ENCODE results near the gene NAT9. TPM values are rescaled to one million over a fixed set of nuclear protein-coding genes. Genes with fewer than 3 reads are reported as not detected.

Gene NAT9
- total and polyA plus RNA-seq, 5 donors from 2014 or later, result 16.2 to 35.4 (median 18.7) TPM

DNA sequence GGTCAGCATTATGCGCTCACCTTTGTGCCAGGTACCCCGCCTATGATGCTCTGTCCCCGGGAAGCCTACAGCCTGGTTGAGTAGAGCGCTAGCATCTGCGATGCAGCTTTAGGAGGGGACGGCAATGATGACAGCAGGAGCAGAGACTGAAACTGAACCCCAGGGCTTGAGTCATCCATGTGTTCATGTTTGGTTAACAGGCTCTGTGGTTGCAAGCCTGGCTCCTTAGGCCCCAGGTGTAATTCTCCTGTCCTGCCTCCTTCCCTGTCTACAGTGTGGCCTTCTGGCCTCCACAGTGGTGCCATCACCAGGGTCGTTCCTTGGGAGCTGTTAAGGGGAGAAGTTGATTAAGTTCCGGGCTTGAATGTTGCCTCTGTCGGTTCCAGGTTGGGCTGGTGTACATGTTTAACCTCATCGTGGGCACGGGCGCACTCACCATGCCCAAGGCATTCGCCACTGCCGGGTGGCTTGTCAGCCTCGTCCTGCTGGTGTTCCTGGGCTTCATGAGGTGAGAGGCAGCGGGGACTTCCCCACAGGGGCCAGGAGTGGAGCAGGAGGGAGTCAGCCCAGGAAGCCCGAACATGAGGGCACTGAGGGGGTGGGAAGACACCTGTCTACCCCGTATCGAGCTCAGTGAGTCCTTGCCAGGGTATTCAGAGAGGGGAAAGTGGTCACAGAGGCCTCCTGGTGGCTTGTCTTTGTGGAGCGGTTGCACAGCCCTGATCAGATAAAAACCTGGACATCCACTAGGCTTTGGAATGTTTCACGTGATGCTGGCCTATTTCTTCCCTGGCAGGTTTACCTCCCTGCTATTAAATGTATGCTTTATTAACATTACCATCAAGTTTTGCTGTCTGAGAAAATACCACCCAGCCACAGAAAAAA lies 9.2 kb upstream of the NAT9 start:
- DNase-seq, result no peak
- no peaks in the 10 kb centered on the region for H3K27me3 ChIP-seq (ENCODE audit: control insufficient read depth, insufficient read depth, low read length)
- H3K4me1 ChIP-seq (ENCODE audit: control insufficient read depth, insufficient read depth, low read length, poor library complexity, severe bottlenecking), result peaks cover 11% of the 10 kb centered on the region
- Mint-ChIP-seq H3K4me3 (peak overlapping the region in 1 of 4 donors; percentile 1), H3K27ac (peak overlapping the region in 2 of 3 donors; percentile 56 to 89), H3K9me3 (no peaks in the 10 kb centered on the region), H3K4me1 (peaks cover 8 to 58% (median 15%) of the 10 kb centered on the region in 4 donors), H3K27me3 (no peaks in the 10 kb centered on the region), H3K36me3 (peaks cover 14% of the 10 kb centered on the region)
- no peak for ATAC-seq (ENCODE audit: low read depth in 2 of 2)
- no peak overlapping the region for H3K4me3 ChIP-seq (ENCODE audit: low read depth, low read length)
- no peaks in the 10 kb centered on the region for H3K9me3 ChIP-seq (ENCODE audit: control insufficient read depth in 2 of 2, low read length in 2 of 2)
- H3K36me3 ChIP-seq (ENCODE audit: control insufficient read depth, insufficient read depth, low read length), result peaks cover 15% of the 10 kb centered on the region
- no peak overlapping the region for H3K27ac ChIP-seq (ENCODE audit: insufficient read depth, low read length, poor library complexity, severe bottlenecking)

GRCh38 chr17:74784125-74784810 lies 8.1 kb upstream of the NAT9 start:
- Mint-ChIP-seq H3K4me3 (peak overlapping the region in 2 of 4 donors; percentile 1 to 2), H3K4me1 (peaks cover 16 to 66% (median 23%) of the 10 kb centered on the region in 4 donors), H3K27me3 (no peaks in the 10 kb centered on the region), H3K36me3 (peaks cover 14% of the 10 kb centered on the region), H3K27ac (peak overlapping the region in 2 of 3 donors; percentile 87 to 89), H3K9me3 (no peaks in the 10 kb centered on the region)
- no peak for DNase-seq
- H3K4me1 ChIP-seq (ENCODE audit: control insufficient read depth, insufficient read depth, low read length, poor library complexity, severe bottlenecking), result peaks cover 17% of the 10 kb centered on the region
- H3K4me3 ChIP-seq (ENCODE audit: low read depth, low read length), result no peak overlapping the region
- H3K27me3 ChIP-seq (ENCODE audit: control insufficient read depth, insufficient read depth, low read length), result no peaks in the 10 kb centered on the region
- ATAC-seq (ENCODE audit: low read depth in 2 of 2), result no peak
- no peak overlapping the region for H3K27ac ChIP-seq (ENCODE audit: insufficient read depth, low read length, poor library complexity, severe bottlenecking)
- H3K9me3 ChIP-seq (ENCODE audit: control insufficient read depth in 2 of 2, low read length in 2 of 2), result no peaks in the 10 kb centered on the region
- peaks cover 15% of the 10 kb centered on the region for H3K36me3 ChIP-seq (ENCODE audit: control insufficient read depth, insufficient read depth, low read length)

DNA sequence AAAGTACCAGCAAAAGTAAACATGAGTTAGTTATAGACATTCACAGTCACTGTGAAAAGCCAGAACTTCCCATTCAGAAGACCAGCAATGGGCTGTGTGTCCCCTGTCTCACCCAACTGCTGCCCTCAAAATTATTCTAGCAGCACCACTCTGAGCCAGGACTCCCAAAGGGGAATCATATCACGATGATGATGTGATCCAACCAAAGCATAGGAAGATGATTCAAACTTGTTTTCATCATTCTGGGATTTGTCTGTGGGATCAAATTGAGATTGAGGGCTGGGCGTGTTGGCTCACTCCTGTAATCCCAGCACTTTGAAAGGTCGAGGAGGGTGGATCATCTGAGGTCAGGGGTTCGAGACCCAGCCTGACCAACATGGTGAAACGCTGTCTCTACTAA lies 6.4 kb upstream of the NAT9 start:
- DNase-seq (no peak), ATAC-seq (ENCODE audit: low read depth in 2 of 2) (no peak)
- H3K27ac ChIP-seq (ENCODE audit: insufficient read depth, low read length, poor library complexity, severe bottlenecking), result no peak overlapping the region
- H3K4me3 ChIP-seq (ENCODE audit: low read depth, low read length), result no peak overlapping the region
- Mint-ChIP-seq H3K27me3 (no peaks in the 10 kb centered on the region), H3K4me3 (peak overlapping the region in 1 of 4 donors; percentile 37), H3K36me3 (peaks cover 14% of the 10 kb centered on the region), H3K27ac (peak overlapping the region in 2 of 3 donors; percentile 52 to 55), H3K4me1 (peaks cover 21 to 74% (median 34%) of the 10 kb centered on the region in 4 donors), H3K9me3 (no peaks in the 10 kb centered on the region)
- peaks cover 10% of the 10 kb centered on the region for H3K36me3 ChIP-seq (ENCODE audit: control insufficient read depth, insufficient read depth, low read length)
- peaks cover 22% of the 10 kb centered on the region for H3K4me1 ChIP-seq (ENCODE audit: control insufficient read depth, insufficient read depth, low read length, poor library complexity, severe bottlenecking)
- H3K9me3 ChIP-seq (ENCODE audit: control insufficient read depth in 2 of 2, low read length in 2 of 2), result no peaks in the 10 kb centered on the region
- H3K27me3 ChIP-seq (ENCODE audit: control insufficient read depth, insufficient read depth, low read length), result no peaks in the 10 kb centered on the region

- no peaks in the 10 kb centered on the region for H3K9me3 ChIP-seq (ENCODE audit: control insufficient read depth in 2 of 2, low read length in 2 of 2)
- no peaks in the 10 kb centered on the region for H3K27me3 Mint-ChIP-seq
- H3K27me3 ChIP-seq (ENCODE audit: control insufficient read depth, insufficient read depth, low read length), result no peaks in the 10 kb centered on the region
- peak overlapping the region; percentile 64 for H3K27ac ChIP-seq (ENCODE audit: insufficient read depth, low read length, poor library complexity, severe bottlenecking)
- H3K27ac Mint-ChIP-seq, result peak overlapping the region; percentile 79 to 92 (median 91)
- peaks cover 36% of the 10 kb centered on the region for H3K4me1 ChIP-seq (ENCODE audit: control insufficient read depth, insufficient read depth, low read length, poor library complexity, severe bottlenecking)
- peaks cover 19% of the 10 kb centered on the region for H3K36me3 Mint-ChIP-seq
- peak overlapping the region; percentile 40 for H3K4me3 ChIP-seq (ENCODE audit: low read depth, low read length)
- H3K9me3 Mint-ChIP-seq, result peaks cover 0 to 1% (median 0%) of the 10 kb centered on the region in 7 donors
- ATAC-seq (ENCODE audit: low read depth in 2 of 2) (no peak), DNase-seq (peak in 2 of 3 donors; percentile 29 to 47)
- H3K4me1 Mint-ChIP-seq, result peaks cover 25 to 82% (median 45%) of the 10 kb centered on the region in 4 donors
- peak overlapping the region; percentile 73 to 95 (median 80) for H3K4me3 Mint-ChIP-seq
- peaks cover under 1% of the 10 kb centered on the region for H3K36me3 ChIP-seq (ENCODE audit: control insufficient read depth, insufficient read depth, low read length)
These were observed 4.5 kb upstream of the NAT9 start for GRCh38 chr17:74780443-74781238.

DNA sequence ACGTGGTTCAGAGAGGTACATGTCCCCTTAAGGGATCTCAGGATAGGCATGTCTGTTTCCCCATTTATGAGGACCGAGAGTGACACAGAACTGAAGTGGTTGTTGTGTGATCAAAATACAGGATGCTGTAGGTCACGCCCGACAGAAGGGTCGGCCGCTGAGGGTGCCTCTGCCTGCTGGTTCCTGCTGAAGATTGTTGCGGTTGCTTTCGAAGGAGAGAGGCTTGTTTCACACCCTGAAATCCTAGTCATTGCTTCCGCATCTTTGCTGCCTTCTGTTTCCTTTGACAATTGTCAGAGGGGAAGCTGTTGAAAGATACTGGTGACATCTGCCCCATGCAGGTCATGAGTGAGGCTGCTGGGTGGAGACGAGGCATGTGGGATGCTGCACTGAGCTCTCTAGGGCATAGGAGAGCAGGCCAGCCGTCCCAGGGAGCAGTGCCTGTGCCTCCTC lies 3.8 kb upstream of the NAT9 start:
- Mint-ChIP-seq H3K36me3 (peaks cover 19% of the 10 kb centered on the region), H3K4me1 (peaks cover 25 to 81% (median 47%) of the 10 kb centered on the region in 4 donors), H3K9me3 (peaks cover 0 to 2% (median 0%) of the 10 kb centered on the region in 7 donors), H3K27ac (peak overlapping the region; percentile 22 to 92 (median 91)), H3K4me3 (peak overlapping the region; percentile 73 to 95 (median 80)), H3K27me3 (no peaks in the 10 kb centered on the region)
- peak; percentile 62 to 63 for ATAC-seq (ENCODE audit: low read depth in 2 of 2)
- Histone ChIP-seq H3K27ac (ENCODE audit: insufficient read depth, low read length, poor library complexity, severe bottlenecking) (peak overlapping the region; percentile 64), H3K4me1 (ENCODE audit: control insufficient read depth, insufficient read depth, low read length, poor library complexity, severe bottlenecking) (peaks cover 43% of the 10 kb centered on the region), H3K4me3 (ENCODE audit: low read depth, low read length) (peak overlapping the region; percentile 40), H3K36me3 (ENCODE audit: control insufficient read depth, insufficient read depth, low read length) (no peaks in the 10 kb centered on the region), H3K9me3 (ENCODE audit: control insufficient read depth in 2 of 2, low read length in 2 of 2) (no peaks in the 10 kb centered on the region), H3K27me3 (ENCODE audit: control insufficient read depth, insufficient read depth, low read length) (no peaks in the 10 kb centered on the region)
- peak in 2 of 3 donors; percentile 67 to 92 for DNase-seq

- Mint-ChIP-seq H3K27me3 (no peaks in the 10 kb centered on the region), H3K27ac (peak overlapping the region; percentile 22 to 92 (median 91)), H3K4me3 (peak overlapping the region; percentile 73 to 95 (median 80)), H3K36me3 (peaks cover 19% of the 10 kb centered on the region), H3K4me1 (peaks cover 25 to 76% (median 47%) of the 10 kb centered on the region in 4 donors), H3K9me3 (peaks cover 0 to 2% (median 0%) of the 10 kb centered on the region in 7 donors)
- Histone ChIP-seq H3K4me3 (ENCODE audit: low read depth, low read length) (peak overlapping the region; percentile 40), H3K4me1 (ENCODE audit: control insufficient read depth, insufficient read depth, low read length, poor library complexity, severe bottlenecking) (peaks cover 43% of the 10 kb centered on the region), H3K27me3 (ENCODE audit: control insufficient read depth, insufficient read depth, low read length) (no peaks in the 10 kb centered on the region), H3K9me3 (ENCODE audit: control insufficient read depth in 2 of 2, low read length in 2 of 2) (no peaks in the 10 kb centered on the region), H3K27ac (ENCODE audit: insufficient read depth, low read length, poor library complexity, severe bottlenecking) (peak overlapping the region; percentile 64), H3K36me3 (ENCODE audit: control insufficient read depth, insufficient read depth, low read length) (no peaks in the 10 kb centered on the region)
- ATAC-seq (ENCODE audit: low read depth in 2 of 2) (no peak), DNase-seq (no peak)
These were observed 3.4 kb upstream of the NAT9 start for GRCh38 chr17:74779501-74779900.

GRCh38 chr17:74778960-74779359 lies 2.8 kb upstream of the NAT9 start:
- H3K27ac ChIP-seq (ENCODE audit: insufficient read depth, low read length, poor library complexity, severe bottlenecking), result peak overlapping the region; percentile 64

More at GRCh38 chr17:74778960-74779359, 2.8 kb upstream of the NAT9 start:
- ATAC-seq (ENCODE audit: low read depth in 2 of 2), result no peak
- Mint-ChIP-seq H3K27ac (peak overlapping the region; percentile 3 to 56 (median 23)), H3K9me3 (peaks cover 0 to 2% (median 0%) of the 10 kb centered on the region in 7 donors), H3K4me1 (peaks cover 21 to 74% (median 48%) of the 10 kb centered on the region in 4 donors), H3K4me3 (peak overlapping the region in 3 of 4 donors; percentile 22 to 95 (median 63)), H3K36me3 (peaks cover 19% of the 10 kb centered on the region), H3K27me3 (no peaks in the 10 kb centered on the region)
- Histone ChIP-seq H3K9me3 (ENCODE audit: control insufficient read depth in 2 of 2, low read length in 2 of 2) (no peaks in the 10 kb centered on the region), H3K4me1 (ENCODE audit: control insufficient read depth, insufficient read depth, low read length, poor library complexity, severe bottlenecking) (peaks cover 43% of the 10 kb centered on the region), H3K4me3 (ENCODE audit: low read depth, low read length) (no peak overlapping the region), H3K36me3 (ENCODE audit: control insufficient read depth, insufficient read depth, low read length) (no peaks in the 10 kb centered on the region), H3K27me3 (ENCODE audit: control insufficient read depth, insufficient read depth, low read length) (no peaks in the 10 kb centered on the region)
- DNase-seq, result no peak
